Measurements from ENCODE around the gene CAB39.

DNA sequence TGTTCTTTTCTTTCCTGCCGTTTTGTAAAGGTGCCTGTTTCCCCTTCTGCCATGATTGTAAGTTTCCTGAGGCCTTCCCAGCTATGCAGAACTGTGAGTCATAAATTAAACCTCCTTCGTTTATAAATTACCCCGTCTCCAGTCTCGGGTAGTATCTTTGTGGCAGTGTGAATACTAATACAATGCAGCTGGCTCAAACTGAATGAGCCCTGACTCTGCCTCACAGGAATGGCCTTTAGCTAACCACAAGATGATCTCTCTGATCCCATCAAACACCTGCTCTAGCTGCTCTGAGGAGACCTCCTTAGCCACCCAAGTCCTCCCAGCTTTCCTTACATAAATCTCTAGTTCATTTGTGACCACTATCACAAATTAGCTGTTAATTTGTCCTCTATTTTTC is 41.5 kb upstream of the CAB39 start:
- TF ChIP-seq, protein P1, sequence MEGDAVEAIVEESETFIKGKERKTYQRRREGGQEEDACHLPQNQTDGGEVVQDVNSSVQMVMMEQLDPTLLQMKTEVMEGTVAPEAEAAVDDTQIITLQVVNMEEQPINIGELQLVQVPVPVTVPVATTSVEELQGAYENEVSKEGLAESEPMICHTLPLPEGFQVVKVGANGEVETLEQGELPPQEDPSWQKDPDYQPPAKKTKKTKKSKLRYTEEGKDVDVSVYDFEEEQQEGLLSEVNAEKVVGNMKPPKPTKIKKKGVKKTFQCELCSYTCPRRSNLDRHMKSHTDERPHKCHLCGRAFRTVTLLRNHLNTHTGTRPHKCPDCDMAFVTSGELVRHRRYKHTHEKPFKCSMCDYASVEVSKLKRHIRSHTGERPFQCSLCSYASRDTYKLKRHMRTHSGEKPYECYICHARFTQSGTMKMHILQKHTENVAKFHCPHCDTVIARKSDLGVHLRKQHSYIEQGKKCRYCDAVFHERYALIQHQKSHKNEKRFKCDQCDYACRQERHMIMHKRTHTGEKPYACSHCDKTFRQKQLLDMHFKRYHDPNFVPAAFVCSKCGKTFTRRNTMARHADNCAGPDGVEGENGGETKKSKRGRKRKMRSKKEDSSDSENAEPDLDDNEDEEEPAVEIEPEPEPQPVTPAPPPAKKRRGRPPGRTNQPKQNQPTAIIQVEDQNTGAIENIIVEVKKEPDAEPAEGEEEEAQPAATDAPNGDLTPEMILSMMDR (conservative IDR thresholded peaks at IDR 0.05; ENCODE audit: low read depth, low read length) = no peak
- no peak for TF ChIP-seq EZH2 (IDR thresholded peaks at IDR 0.05; ENCODE audit: low read length, unreplicated experiment)

Measured in PC-3 (cell line).